Germinal center (tissue), 1 donor: Measurements from ENCODE around the gene TIMM22.
"Not testable (repeated sequence)": the region's sequence is repeated elsewhere in the genome, so short reads cannot be mapped to it uniquely, and the experiment has no call there.

Experiments used
- DNase-seq: peaks from one replicate; pipeline ENCODE4 v3.0.0; 2012; ENCODE audit warnings: mixed read lengths, low spot score

Gene TIMM22

DNA sequence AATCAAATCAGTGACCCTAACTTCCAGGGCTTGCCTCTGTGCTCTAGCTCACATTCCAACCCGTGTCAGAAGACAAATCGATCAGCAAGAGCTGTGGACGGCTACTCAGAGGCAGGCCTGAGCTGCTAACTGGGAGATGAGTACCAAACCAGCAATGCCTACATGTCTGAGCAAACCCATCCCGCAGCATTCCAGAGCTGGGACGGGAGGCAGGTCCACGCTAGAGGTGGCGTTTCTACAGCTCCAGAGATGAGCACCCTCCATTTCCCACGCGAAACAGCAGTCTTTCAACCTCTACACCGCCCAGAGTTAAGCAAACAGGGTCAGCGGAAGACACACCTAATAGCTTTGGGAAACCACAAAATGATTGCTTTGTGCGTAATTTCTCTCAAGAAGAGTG lies 23.9 kb upstream of the TIMM22 start:
- DNase-seq, result no peak

- DNase-seq, result not testable (repeated sequence)
Measured at GRCh38 chr17:974778-975177, 22.2 kb upstream of the TIMM22 start.

DNA sequence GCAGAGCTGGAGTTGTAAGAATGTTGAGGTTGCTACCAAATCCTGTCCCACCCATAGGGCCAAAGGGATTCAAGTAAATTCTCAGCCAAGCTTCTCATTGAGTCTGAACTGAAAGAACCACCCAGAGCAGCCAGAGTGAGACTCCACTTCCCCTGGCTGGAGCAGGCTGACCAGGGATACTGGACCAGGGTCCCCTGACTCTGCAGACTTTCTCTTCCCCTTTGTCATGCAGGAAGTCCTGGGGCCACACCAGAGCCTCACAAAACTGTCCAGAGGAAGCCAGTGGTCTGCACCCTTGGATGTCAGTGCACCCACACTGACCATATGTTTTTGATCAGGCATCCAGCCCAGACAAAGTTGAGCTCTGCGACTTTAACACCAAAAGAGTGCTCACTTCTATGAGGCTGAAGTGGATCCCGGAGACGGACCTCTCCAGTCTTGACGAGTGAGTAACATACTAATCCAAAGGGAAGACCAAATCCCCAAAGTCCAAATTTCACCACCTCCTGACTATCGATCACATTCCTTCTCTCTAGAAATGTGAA lies 21.5 kb upstream of the TIMM22 start:
- DNase-seq, result no peak

- DNase-seq, result no peak
Measured at GRCh38 chr17:976312-976711, 20.6 kb upstream of the TIMM22 start.

DNA sequence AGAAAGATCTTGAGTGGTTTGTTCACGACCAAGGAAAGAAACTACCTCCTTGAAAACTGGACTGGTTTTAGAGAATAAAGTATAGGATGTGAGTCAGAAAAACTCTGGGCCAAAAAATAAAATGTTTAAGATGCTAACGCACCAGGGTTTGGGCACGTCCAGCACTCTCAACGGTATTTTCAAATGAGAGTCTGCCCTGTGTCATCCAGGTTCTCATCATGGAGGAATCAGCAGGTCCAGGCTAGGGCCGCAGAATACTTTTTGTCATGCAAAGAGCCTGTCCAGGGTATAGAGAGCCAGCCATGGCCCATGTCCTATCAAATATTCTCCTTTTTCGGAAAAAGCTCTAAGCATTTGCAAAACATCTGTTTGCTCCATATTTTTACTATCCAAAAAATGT lies 19.8 kb upstream of the TIMM22 start:
- DNase-seq, result no peak

DNA sequence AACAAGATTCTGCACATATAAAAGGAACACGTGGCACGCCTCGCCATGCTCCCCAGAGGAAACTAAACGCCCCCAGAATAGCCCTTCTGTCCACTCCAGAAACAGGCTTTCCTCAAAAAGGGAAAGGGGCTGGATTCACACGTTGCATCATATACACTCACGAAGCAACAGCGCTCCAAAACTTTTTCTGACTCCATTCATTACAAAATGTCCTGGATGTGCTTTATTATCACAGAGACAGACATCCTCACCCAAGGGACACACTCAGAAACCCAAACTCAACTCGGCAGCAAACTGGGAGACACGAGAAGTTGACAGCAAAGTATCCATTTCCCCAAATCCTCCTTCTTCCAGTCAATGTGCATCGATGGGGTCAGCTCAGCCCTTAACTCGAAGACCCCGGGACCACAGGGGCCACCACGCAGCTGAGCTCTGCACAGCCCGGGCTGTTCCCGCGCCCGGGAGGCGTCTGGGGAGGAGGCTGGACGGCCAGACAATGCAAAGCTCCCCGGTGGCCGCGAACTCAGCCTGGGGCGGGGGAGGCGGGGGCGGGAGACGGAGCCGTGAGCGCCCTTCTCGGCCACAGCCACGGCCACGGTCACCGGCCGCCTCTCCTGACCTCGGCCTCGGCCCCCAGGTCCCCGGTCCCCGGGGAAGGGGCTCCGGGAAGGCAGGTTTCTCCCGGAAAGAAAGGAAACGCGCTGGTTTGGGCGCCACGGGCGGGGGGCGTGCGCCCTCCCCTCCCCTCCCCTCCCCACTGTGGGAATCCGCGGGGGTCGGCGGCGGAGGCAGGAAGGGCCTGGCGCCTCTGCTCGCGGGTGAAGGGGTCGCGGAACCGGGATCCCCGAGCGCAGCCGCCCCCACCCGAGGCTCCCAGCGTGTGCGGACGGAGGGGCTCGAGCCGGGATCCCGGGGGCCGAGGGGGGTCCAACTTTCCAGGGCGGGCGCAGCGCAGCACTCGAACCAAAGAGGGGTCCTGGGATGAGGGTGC lies 18.5 kb upstream of the TIMM22 start:
- no peak for DNase-seq

DNA sequence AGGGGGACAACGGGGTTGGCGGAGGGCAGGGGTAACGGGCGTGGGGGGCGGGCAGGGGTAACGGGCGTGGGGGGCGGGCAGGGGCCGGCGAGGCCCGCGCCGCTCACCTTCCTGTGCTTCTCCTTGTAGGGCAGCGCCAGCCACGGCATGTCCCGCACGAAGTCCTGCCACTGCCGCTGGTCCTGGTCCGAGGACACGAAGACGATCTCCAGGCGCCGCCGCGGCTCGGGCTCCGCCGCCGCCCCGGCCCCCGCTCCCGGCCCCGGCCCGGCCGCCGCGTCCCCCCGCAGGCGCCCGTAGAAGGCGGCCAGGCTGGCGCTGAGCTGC lies 17.8 kb upstream of the TIMM22 start:
- DNase-seq, result no peak

DNA sequence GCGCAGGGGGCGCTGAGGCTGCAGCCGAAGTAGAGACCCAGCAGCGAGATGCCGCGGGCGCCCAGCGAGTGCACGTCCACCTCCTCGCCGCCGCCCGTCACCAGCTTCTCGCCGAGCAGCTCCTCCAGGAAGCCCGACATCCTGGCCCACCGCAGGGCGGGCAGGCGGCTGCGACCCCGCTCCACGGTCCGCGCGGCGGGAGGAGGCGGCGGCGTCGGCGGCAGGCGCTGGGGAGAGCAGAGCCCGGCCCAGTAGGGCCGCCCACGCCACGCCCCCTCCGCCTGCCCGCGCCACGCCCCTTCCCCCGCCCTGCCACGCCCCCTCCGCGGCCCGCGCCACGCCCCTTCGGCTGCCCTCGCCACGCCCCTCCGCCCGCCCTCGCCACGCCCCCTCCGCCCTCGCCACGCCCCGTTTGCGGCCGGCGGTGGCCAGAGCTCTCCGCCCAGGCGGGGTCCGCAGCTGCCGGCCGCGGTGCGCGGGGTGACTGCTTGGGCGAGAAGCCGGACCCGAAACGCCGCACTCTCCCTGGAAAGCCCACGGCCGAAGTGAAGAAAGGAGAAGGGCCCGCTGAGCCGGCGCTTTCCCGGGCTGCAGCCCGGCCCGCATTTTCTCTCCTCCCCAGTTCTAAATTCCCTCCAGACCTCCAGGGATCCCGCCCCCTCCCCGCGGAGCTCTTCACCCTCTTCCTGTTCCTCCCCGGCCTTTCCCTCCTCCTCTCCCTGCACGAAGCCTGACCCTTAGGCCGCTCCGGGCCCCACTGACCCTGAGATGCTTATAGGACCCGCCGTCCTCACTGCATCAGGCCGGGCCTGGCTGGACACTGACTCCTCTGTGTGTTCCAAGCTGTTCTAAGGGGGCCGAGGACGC lies 17.2 kb upstream of the TIMM22 start, which contains the start of gene NXN:
NXN (minus strand) TSS at position 238 of the 867 bp plus-strand sequence.
- peak; percentile 95 for DNase-seq

DNA sequence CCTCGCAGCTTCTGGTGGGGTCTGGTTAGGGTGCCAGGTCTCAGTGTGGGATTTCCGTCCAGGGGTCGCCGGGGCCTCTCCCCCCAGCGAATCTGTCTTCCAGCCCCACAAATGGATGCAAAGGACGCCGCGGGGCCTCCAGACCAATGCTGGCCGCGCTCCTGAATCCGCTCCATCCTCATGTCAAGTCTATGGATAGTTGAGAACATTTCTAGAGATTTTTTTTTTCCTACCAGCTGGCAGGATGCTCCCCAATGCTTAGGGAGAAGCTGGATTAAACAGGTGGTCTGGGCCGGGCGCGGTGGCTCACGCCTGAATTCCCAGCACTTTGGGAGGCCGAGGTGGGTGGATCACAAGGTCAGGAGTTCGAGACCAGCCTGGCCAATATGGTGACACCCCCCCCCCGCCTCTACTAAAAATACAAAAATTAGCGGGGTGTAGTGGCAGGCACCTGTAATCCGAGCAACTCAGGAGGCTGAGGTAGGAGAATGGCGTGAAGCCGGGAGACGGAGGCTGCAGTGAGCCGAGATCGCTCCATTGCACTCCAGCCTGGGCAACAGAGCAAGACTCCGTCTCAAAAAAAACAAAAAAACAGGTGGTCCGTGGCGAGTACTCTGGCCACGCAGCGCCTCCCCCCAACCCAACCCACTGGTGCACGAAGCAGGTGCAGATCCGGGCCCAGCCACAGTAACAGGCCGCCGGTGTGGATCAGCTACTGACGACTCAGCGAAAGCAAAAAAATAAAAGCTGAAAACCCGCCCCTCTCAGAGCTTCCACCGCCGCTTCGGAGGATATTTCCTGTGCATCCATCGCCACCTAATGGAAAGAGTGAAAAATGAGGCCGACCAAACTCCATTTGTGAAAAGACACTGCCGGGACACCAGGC lies 16.3 kb upstream of the TIMM22 start:
- DNase-seq, result peak; percentile 85

- no peak for DNase-seq
Measured at GRCh38 chr17:981292-981658, 15.7 kb upstream of the TIMM22 start.

GRCh38 chr17:983921-984320 lies 13.0 kb upstream of the TIMM22 start:
- no peak for DNase-seq

- no peak for DNase-seq
Measured at GRCh38 chr17:986322-986929, 10.5 kb upstream of the TIMM22 start.

DNA sequence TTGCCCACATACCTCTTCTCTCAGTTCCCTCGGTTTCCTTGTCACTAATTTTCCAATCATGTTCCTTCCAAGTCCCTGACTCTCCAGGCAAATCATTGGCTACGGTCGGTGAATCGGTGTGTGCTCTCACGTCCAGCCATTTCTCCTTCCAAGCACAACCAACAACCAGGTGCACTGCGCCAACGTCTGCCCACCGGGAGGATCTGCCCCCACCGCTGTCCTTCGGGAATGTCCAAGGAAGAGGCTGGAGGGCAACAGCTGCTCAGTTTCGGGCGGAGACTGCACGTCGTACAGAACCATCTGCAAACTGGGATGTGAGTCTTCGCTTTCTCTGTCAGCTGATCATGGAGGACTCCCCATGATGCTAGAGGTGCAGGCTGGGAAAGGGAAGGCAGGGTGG lies 9.0 kb upstream of the TIMM22 start:
- no peak for DNase-seq

- no peak for DNase-seq
Measured at GRCh38 chr17:988561-988960, 8.4 kb upstream of the TIMM22 start.

DNA sequence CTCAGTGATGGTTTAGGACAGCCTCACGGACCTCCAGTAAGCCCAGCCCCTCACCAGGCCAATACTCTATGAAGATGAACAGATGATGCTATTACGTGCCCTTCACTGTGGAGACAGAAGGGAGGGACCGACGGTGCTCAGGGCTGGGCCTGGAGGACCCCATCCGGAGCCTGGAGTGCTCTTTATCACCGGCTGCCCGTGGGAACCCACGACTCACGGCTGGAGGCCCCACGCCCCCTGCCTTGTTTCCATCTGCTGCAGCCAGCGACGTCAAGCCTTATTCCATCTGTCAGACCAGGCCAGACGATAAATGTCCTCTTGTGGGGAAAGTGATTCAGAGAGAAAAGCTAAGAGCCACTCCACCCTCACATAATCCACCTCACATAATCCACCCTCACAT lies 4.0 kb upstream of the TIMM22 start:
- DNase-seq, result no peak

GRCh38 chr17:995324-995723 lies 1.6 kb upstream of the TIMM22 start:
- DNase-seq, result not testable (repeated sequence)

- DNase-seq, result no peak
Measured at GRCh38 chr17:998111-998510, 1.2 kb downstream of the TIMM22 start.

DNA sequence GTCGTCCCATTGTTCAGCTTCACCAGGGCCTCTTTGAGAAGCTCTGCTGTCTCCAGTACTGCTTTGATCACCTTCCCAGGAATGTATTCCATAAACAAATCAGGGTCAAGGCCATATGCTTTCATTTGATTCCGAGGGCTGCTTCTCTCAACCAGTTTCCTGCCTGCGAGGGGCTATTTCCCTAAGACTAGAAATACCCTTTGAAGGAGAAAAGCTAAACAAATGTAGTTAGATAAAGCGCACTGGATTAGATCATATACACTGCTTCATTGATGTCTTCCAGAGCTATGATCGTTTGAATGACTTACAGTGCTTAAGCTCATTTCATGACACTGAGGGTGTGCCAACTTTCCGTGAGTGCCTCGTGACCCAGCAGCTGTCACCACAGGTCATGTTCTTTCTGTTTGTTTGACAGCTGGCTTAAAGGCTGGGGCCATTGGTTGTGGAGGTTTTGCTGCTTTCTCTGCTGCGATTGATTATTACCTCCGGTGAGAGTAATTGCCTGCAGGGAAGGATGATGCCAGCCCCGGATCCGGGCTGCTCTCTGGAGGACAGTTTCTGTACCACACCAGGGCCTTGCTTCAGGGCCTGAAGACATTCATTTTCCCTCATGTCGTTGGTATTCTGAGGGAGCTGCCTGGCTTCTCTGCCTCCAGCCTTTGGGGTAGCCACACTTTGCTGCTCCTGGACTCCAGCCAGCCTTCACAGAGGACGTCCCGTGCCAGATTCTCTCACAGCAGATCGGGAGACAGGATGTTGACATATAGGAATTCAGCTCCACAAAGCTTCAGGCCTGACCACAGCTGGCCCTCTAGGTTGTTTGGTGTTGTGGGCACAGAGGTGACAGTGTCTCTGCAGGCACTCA lies 3.9 kb downstream of the TIMM22 start:
- no peak for DNase-seq

GRCh38 chr17:1001640-1002411 lies 4.9 kb downstream of the TIMM22 start:
- DNase-seq, result no peak

DNA sequence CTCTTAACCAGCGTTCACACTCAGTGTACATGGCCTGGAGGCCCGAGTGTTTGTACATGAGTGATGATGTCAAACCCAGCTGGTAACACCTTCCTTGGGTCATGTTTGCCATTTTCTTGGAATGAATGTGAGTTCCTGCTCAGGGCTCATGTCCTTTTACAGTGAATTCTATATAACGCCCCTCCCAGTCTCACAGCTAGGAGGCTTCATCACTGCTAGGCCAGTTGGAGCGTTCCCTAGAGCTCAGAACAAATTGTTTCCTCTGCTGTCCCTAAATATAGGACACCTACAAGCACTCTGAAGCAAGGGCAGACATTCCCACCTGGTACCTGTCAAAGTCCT lies 5.5 kb downstream of the TIMM22 start:
- no peak for DNase-seq
